GM21723 (cell line): Measurements from ENCODE around the gene FAM181B.

ENCODE experiments used
- ATAC-seq: cut with Tn5 transposase; IDR thresholded peaks from one replicate; pipeline ENCODE4 v1.9.1; 2021; ENCODE audit warnings: mild to moderate bottlenecking, moderate library complexity; ENCODE audit not compliant: unreplicated experiment

The FAM181B gene, protein sequence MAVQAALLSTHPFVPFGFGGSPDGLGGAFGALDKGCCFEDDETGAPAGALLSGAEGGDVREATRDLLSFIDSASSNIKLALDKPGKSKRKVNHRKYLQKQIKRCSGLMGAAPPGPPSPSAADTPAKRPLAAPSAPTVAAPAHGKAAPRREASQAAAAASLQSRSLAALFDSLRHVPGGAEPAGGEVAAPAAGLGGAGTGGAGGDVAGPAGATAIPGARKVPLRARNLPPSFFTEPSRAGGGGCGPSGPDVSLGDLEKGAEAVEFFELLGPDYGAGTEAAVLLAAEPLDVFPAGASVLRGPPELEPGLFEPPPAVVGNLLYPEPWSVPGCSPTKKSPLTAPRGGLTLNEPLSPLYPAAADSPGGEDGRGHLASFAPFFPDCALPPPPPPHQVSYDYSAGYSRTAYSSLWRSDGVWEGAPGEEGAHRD

DNA sequence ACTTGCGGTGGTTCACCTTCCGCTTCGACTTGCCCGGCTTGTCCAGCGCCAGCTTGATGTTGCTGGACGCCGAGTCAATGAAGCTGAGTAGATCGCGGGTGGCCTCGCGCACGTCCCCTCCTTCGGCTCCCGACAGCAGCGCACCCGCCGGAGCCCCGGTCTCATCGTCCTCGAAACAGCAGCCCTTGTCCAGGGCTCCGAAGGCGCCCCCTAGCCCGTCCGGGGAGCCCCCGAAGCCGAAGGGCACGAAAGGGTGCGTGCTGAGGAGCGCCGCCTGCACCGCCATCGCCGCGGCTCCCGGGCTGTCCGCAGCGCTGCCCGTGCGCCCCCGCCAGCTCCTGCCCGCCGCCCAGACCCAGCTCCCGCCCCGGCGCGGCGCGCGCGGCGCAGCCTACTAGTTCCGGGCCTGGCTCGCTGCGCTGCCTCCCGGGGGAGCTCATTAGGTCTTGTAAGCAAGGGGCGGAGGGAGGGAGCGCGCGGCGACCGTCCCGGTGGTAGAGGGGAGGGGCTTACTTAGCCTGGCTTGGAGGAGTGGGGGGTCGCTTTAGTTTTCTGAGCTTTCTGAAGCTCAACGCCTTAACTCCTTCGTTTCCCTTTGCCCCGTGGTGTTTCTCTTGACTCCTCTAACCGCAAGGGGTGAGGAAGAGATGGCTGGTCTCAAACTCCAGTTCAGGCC, at the start of gene FAM181B:
Gene FAM181B, minus strand, starts transcription at position 421 of the 676 bp plus-strand sequence. Its CDS starts 135 bp downstream, at position 286.
- ATAC-seq: no peak

DNA sequence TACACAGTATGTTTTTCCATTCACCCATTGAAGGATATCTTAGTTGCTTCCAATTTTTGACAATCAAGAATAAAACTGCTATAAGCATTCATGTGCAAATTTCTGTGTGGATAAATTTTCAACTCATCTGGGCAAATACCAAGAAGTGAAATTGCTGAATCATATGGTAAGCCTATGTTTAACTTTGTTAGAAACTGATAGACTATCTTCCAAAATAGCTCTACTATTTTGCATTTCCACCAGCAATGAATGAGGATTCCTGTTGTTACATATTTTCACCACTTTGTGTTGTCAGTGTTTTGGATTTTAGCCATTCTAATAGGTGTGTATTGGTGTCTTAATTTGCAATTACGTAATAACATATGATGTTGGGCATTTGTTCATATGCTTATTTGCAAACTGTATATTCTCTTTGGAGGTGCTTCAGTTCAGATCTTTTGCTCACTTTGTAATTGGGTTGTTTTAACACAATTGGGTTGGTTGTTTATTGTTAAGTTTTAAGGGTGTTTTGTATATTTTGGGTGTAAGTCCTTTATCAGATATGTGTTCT, 49.2 kb upstream of the FAM181B start:
- ATAC-seq: no peak

DNA sequence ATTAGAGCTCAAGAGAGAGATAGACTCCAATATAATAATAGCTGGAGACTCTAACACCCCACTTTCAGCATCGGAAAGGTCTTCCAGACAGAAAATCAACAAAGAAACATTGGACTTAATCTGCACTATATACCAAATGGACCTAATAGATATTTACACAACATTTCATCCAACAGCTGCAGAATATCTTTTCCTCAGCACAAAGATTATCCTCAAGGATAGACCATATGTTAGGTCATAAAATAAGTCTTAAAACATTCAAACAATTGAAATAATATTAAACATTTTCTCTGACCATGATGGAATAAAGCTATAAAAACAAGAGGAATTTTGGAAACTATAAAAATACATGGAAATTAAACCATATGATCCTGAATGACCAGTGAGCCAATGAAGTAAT, 45.1 kb upstream of the FAM181B start:
- no peak for ATAC-seq

DNA sequence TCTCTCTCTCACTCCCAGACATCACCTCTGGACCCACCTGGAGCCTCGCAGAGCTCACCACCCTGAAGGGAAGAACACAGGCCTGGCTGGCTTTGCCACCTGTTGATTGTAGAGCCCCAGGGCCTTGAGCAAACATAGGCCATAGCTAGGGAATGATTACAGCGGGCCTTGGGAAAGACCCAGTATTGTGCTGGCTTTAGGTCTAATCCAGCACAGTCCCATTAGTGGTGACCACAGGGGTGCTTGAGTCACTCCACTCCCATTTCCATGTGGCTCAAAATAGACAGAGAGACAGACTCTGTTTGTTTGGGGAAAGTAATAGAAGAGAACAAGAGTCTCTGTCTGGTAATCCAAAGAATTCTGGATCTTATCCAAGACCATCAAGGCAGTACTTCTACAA, 42.7 kb upstream of the FAM181B start:
- no peak for ATAC-seq

DNA sequence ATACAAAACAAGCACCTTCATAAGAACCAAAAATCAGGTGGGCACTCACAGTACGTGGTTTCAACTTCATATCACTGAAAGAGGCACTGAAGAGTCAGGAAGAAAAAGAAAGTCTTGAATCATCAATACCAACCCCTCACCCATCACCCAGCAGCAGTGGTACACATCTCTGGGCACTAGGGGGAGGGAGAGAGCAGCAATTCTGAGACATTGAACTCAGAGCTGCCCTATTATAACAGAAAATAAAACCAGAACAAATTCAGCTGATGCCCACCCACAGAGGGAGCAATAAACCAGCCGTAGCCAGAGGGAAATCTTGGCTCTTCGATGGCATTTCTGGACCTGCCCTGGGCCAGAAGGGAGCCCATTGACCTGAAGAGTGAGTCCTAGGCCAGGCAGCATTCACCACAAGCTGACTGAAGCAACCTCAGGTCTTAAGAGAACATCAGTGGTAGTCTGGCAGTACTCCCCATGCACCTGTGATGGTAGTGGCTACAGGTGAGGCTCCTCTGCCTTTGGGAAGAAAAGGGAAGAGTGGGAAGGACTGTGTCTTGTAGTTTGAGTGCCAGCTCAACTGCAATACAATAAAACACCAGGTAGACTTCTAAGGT, 42.2 kb upstream of the FAM181B start:
- ATAC-seq: peak; percentile 99

DNA sequence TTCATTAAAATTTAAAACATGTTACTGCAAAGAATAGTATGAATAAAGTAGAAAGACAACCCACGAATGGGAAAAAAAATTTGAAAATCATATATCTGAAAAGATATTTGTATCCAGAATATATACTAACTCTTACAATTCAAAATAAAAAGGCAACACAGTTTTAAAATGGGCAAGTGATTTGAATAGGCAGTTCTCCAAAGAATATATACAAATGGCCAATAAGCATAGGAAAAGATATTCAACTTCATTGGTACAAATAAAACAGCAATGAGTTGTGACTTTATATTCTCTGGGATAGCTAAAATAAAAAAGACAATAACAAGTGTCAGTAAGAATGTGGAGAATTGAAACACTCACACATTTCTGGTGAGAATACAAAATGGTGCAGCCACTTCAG, 41.6 kb upstream of the FAM181B start:
- no peak for ATAC-seq

DNA sequence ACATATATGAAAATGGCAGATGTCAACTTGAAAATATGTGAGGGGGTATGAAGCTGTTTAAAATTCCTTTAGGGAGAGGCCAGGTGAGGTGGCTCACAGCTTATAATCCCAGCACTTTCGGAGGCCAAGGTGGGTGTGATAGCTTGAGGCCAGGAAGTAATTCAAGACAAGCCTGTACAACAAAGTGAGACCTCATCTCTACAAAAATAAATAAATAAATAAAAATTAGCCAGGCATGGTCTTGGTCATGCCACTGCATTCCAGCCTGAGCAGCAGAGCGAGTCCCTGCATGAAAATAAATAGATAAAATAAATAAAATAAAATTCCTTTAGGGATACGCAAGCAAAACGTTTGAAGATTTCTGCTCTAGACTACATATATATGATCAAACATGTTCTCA, 38.1 kb upstream of the FAM181B start:
- ATAC-seq: no peak

DNA sequence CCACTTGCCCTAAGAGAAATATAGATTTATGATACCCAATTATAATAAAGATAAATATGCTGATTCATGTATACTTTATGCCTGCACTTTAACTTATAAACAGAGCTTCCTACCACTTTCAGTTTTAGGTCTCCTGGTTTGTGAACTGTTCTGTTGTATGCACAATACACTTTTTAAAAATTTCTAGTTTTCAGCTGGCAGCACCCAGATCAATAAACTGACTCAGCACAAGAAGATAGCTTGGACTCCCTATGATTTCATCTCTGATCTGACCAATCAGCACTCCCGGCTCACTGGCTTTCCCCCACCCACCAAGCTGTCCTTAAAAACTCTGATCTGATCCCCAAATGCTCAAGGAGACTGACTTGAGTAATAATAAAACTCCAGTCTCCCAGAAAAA, 33.5 kb upstream of the FAM181B start:
- ATAC-seq: no peak

DNA sequence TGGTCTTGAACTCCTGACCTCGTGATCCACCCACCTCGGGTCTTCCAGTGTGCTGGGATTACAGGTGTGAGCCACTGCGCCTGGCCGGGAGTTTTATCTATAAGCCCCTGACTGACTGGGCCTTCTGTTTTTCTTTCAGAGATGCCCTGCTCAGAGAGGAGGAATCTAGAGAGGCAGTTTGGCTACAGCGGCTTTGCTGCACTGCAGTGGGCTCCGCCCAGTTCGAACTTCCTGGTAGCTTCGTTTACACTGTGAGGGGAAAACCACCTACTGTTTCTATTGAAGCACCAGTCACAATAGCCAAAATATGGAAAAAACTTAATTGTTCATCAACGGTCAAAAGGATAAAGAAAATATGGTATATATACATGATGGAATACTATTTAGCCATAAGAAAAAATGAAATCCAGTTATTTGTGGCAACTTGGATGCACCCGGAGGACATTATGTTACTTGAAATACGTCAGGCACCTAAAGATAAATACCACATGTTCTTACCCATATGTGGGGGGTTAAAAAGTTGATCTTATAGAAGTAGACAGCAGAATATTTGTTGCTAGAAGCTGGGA, 31.9 kb upstream of the FAM181B start:
- no peak for ATAC-seq

DNA sequence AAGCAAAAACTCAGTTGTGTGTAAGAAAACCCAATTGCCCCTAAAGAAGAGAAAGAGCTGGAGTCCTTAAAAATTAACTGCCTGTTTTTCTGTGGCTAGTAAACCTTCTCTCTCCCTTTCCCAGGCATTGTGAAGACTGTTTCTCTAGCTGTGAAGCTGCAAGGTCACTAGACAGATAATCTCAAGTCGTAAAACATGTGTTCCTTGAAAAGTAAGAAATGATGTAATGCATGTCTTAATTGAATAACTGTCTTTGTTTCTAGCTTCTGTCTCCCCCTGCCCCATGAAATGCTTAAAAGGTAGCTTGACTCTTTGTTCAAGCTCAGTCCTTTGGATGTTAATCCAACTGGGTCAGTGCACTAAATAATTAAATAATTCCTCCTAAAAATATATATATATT, 29.5 kb upstream of the FAM181B start:
- ATAC-seq: no peak

DNA sequence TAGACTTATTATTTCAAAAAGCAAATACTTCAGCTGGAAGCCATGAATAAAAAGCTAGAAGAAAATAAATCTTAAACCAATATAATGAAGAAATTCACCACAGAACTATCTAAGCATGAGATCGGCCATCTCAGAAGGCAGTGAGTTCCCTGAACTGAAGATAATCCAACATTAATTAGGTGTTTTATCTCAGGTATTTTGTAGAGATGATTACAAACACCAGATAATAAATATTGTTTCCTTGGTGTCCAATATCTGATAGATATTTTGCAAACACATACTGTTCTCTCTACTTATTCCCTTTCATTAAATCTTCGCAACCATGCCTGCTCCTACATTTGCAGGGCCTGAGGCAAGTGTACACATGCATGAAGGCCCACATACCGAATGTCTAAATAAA, 26.0 kb upstream of the FAM181B start:
- no peak for ATAC-seq

DNA sequence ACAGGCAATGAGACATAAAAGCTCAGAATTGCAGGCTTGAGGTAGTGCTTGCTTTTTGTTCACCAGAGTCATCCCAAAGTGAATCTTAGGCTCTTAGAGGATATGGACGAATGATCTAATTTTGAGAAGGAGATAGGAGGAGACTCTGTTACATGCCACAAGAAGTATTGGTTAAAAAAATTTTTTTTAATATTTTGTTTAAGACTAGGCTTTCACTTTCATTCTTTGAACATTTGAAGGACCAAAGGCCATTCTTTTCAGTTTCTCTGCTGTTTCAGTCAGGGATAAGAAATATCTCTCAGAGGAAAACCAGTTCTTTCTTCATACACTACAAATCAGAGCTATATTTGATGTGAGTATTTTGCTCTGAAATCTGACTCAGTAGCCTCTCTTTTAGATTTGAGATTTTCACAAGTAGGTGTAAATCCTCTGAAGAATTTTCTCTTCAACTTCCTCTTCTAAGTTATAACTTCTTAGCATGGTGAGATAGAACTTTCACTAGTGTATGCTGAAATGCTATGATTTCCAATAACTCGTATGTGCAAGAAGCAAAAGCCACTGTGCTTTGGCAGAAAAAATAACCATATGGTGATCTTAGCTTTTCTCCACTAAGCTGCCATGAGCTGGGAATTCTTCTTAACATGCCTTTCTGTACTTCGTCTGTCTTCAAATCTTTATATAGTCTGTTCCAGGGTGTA, 24.1 kb upstream of the FAM181B start:
- peak; percentile 64 for ATAC-seq

DNA sequence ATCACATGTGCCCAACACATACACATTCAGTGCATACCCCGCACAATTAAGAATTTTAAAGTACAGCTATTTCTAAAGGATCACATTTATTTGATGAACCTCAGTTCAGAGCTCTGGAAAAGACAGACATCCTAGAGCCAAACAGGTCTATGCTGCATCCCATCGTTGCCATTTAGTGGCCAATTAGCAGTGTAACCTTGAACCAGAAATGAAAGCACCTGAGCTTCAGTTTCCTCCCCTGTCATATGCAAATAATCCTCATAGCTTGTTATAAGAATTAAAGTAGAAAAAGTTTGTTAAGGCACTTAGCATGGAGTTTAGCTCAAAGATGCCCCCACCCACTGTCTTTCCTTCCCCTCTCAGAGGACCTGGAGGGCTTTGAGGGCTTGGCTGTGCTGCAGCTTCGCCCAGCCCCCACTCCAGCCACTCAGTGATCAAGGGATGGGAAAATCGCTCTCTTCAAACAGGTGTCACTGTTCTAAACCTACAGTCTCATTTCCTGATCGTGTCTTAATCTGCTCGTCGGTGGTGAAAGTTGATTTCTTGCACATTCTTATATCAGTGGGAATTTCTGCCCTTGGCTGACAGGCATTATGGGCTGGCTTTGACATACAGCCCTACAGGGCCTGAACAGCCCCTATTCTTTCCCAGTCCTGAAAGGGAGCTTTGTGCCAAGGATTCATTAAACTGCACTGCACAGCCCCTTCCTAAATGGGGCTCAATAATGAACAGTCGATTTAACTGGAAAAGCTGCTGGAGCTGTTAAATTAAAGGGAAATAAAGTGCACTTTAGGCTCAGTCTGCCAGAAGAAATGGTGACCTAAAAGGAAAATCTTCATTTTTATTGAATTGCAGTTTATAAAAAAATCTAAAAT, 23.3 kb upstream of the FAM181B start:
- peak; percentile 49 for ATAC-seq

DNA sequence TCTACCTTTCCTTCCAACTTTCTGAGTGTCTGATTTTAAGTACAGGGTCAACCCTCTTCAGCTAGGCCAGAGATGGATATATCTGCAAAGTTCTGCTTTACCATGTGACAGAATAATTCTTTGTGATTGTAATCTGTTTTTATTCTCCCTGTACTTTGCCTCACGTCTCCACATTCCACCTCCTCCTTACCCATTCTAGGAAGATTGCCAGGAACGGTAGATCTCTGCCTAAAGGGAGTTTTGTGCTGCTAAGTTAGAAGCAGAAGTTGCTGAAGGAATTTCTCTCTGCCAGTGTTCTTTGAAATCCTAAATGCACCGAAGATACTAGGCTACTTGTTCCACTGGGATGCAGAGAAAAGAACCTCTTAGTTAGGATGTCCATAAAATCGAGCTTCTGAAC, 20.7 kb upstream of the FAM181B start:
- no peak for ATAC-seq

DNA sequence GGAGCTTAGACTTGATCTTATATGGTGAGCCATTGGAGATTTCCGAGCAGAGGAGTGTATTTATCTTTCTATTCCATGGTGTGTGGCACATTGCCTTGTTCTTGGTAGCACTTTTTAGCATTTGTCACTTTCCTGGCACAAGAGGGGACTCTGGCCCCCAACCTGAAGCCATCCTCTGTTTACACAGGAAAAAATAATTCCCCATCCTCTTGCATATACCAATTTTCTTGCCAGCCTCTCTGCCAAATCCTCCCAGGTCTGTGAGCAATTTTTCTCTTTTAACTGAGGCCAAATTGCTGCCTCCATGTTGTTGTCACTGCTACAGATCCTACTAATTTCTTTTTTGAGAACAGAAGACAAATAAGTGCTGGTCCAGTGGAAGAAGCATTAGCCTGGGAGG, 20.3 kb upstream of the FAM181B start:
- ATAC-seq: no peak

DNA sequence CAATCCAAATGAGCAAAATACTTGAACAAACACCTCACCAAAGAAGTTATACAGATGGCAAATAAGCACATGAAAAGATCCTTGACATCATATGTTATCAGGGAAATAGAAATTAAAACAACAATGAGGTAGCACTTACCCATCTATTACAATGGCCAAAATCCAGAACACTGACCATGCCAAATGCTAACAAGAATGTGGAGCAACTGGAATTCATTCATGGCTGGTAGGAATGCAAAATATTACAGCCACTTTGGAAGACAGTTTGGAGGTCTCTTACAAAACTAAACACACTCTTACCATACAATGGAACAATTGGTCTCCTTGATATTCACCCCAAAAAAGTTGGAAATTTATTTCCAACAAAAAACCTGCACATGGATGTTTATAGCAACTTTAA, 19.1 kb upstream of the FAM181B start:
- ATAC-seq: no peak

DNA sequence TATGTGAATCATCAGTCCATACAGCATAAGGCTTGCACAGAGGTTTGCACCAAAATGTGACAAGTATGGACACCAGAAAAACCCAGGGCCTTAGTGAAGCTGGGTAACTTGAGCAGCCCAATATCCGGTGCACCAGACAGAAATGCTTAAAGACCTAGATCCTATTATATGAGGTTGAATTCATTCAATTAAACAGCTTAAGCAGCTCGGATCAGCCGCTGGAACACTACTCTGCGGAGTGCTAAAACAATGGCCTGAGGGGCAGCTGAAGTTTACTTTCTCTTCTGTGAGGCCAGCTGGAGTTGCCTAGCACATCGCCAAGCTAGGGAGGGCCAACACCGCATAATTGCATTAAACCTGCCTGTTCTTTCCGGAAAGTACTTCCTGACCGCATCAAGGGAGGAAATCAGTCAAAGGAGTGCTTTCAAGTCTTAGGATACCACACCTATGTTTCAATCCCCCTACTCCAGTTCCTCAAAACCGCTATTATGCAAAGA, 17.0 kb upstream of the FAM181B start:
- ATAC-seq: no peak

DNA sequence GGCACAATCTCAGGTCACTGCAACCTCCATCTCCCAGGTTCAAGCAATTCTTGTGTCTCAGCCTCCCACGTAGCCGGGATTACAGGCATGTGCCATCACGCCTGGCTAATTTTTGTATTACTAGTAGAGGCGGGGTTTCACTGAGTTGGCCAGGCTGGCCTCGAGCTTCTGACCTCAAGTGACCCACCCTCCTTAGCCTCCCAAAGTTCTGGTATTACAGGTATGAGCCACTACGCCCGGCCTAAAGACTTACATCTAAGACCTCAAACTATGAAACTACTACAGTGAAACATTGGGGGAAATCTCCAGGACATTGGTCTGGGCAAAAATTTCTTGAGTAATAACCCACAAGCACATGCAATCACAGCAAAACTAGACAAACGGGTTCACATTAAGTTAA, 13.8 kb upstream of the FAM181B start:
- ATAC-seq: no peak

DNA sequence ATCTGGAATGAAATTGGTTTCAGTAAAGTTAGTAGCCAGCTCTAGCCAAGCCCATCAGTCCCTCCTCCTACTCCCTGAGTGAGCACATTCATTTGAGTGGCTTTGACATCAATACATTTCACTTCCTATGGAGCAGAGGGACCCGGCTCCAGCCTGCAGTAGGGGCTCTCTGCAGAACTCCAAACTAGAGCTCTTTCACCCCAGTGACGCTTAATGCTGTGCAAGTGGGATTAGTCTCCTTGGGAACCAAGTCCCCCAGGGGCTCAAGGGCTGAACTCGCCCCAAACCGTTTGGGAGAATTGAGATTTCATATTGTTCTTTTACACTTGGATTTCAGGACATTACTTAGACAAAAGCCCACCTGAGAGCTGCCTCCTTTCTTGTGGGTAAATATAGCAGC, 4.4 kb upstream of the FAM181B start:
- no peak for ATAC-seq

DNA sequence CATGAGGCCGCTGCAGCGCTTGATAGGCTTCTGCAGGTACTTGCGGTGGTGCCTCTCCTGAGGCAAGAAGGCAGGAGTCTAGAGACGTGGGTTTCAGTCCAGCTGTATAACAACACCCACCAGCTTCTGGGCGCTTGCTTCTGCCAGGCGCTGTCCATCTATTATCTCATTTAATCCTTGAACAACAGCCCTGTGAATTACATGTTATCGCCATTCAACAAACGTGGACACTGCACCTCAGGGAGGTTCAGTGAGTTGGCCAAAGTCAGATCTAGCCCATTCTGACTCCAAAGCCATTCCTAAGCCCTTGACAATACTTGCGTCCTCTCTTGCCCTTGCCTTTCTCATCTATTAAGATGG, 436 bp upstream of the FAM181B start:
- ATAC-seq: no peak
